GM18870 (cell line): Measurements from ENCODE around the gene NKRF.
A peak's percentile ranks its signal among the peaks of the same experiment; 100 is the strongest.

Experiments used
- ATAC-seq: cut with Tn5 transposase; IDR thresholded peaks from one replicate; pipeline ENCODE4 v1.9.1; 2021; ENCODE audit warnings: moderate library complexity; ENCODE audit not compliant: unreplicated experiment

Gene NKRF

DNA sequence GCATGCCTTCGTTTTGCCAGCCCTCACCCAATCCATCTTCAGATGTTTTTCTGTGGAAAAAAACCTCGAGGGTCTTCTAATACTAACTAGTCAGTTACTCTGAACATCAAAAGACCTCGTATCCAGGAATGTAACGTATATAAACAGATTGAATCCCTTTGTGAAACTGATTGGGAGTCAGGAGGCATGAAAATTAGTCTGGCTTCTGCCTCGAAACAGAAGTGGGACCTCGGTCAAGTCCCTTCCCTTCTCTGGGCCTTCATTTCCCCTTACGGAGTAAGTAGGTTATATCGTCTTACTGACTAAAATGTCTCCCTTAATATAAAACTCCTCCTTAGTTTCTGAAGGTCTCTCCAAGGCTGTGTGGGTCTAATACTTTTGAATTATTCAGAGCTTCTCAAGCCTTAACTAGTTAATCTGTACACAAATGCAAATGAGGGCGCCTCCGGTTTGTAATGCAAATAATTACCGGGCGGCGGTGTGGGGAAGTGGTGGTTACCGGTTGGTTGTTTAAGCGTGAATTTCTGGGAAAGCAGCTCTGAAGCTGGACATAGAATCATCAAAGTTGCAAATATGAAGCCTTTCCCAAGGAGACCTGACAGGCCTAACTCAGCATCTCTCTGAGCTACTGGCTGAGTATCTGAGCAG lies 11.4 kb upstream of the NKRF start:
- ATAC-seq = peak; percentile 70

DNA sequence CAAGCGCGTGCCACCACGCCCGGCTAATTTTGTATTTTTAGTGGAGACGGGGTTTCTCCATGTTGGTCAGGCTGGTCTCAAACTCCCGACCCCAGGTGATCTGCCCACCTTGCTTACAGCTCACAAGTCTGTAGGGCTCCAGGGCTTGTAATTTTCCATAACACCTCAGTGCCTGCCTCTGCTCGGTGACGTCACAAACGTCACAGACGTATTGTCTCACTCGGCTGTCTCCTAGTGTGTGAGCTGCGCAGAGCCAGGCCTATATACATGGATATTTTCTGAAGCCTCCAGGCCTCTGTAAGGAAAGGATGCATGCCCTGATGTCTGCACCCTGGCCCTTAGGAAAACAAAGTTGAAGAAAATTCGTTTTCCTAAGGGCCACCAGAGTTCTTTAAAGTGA lies 8.6 kb upstream of the NKRF start:
- ATAC-seq = no peak

DNA sequence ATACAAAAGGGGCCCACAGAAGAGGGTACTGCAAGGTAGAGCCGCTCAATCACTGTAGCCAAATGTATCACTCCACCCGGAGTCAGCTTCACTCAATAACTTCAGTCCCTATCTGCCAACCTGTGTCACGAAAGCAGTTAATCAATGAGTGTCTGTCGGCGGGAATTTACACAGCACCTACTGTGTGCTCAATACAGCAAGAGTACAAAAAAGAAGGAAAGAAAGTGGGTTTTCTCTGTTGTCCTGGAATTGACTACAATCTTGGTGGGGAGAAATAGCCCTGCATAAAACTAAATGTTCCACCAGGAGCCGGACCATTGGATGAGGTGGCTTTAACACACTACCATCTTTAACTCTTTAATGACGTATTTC lies 780 bp upstream of the NKRF start:
- ATAC-seq = no peak

DNA sequence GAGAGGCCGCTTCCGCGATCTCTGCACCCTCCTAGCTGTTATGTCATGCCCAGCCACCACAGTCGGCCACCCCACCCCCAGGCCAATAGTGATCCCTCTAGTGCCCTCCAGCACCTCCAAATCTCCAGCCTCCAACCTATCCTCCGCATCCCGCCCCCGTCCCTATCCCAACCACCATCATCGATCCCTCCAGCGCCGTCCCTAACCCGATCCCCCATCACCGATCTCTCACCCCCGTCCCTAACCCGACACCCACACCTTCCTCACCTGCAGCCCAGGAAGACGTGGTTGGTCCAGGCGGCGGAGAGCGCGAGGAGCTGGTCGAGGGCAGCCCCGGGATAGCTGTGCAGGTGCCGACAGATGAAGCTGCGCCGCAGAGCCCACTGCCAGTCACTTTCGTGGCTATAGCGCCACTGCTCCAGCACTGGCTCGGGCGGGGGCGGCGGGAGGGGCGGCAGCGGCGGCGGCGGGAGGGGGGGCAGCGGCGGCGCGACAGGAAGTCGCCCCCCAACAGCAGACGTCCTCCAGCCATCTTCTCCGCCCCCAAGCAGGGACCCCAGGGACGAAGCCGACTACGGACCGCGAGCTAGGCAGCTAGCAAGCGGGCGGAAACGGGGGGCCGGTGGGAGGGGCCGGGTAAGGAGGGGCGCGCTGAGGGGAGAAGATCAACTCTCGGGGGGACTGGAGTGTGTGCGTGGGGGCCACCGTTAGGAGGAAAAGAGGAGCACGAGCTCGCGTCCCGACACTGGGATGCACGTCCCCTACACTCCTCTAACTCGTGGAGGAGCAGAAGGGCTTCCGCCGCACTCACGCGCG lies 552 bp downstream of the NKRF start:
- peak; percentile 15 for ATAC-seq

DNA sequence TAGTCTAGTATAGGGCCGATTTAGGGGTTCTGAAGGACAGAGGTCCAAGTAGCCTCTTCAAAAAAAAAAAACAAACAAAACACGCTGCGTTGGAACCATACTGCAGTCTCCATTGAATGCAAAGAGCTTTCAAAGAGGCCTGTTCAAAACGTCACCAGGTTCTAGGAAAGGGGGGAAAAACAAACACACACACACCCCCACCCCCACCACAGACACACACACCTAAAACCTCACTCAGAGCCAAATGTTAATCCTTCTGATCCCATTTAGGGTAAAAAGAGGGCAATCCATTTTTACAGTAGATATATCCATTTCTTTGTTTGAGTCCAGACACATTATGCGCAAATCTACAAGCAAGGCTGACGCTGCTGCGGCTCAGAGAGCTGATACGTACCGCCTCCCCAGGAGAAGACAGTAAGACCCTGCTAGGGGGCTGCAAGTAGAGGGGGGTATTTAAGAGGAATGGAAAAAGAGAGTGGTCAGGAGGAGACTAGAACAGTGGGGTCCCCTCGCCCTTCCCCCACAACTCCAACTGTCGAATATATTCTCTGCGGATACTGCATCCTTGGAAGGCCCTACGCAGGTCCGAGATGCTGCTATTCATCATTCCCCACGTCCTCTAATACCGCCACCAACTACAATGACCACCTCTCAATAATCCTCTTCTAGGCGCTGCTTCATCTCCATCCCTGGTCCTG lies 1.3 kb downstream of the NKRF start:
- ATAC-seq = no peak

DNA sequence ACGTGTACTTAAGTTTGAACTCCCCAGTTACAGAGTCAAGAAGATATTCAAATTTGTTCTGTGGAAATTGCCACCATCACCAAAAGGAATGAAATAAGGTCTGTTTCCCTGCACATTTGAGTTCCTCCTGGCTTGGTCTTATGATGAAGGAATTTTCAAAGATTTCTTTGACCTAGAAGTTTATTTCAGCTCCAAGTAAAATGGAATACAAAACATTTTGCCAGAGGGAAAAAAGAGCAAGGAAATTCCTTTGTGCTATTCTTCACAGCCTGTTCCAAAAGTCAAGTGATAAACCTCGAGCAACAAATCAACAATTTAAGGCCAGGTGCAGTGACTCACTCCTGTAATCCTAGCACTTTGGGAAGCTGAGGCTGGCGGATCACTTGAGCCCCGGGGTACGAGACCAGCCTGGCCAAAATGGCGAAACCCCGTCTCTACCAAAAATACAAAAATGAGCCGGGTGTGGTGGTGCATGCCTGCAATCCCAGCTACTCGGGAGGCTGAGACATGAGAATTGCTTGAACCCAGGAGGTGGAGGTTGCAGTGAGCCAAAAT lies 3.4 kb downstream of the NKRF start:
- no peak for ATAC-seq

DNA sequence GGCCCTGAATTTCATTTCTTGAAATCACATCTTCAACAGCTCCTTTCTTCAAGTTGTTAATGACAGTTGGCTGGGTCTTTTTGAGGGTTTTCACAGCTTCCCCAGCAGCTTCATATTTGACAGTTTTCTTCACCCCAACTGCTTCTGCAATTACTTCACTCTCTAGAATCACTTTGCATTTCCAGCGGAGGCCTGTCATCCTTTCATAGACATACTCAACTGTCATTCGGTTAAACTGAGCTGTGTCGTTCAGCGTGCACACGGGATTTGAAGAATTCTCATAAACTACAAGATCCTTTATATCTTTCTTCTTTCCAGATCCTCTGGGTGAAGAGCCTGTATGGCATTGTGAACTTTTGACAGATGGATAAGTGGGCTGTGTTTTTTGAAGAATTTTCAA lies 16.4 kb downstream of the NKRF start:
- no peak for ATAC-seq

DNA sequence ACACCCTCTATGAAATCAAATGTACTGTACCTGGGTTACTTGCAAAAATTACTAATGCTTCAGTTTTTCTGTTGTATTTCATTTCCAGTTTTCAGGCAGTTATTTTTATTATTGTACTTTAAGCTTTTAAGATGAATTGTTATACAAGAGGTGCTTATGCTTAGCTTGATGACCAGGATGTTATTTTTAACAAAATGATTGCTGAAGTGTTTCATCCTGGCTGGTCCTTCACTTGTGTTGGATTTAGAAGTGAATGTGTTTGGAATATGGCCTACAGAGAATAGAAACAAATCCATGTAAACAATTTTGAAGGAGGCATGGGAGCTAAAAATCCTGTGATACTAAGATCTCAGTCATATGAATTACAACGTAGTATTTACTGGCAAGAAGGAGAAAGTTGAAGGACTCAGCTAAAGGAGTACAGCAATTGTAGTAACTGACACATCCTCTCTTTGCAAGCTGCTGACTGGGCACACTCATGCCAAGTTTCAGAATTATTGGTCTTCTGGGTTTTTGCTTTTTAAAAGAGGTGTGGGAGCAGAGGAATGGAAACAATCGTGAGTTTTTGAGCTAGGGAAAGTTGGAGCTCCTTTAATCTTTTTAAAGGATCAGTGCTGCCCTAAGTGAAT lies 22.7 kb downstream of the NKRF start:
- ATAC-seq = no peak

DNA sequence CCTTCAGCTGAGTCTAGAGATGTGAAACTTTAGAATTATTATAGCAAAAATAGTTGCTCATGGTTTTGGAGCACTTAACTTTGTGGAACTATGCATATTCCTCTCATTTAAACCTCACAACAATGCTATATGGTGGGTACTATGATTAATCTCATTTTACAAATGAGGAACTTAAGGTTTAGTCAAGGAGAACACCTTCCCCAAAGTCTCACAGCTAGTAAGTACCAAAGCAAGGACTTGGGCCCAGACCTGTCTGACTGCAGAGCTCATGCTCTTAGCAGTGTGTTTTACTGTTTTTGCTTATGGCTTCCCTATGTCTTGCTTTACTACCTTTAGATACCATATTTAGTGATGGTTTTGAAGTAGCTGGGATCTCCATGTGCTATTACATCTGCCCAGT lies 26.8 kb downstream of the NKRF start:
- ATAC-seq = no peak

DNA sequence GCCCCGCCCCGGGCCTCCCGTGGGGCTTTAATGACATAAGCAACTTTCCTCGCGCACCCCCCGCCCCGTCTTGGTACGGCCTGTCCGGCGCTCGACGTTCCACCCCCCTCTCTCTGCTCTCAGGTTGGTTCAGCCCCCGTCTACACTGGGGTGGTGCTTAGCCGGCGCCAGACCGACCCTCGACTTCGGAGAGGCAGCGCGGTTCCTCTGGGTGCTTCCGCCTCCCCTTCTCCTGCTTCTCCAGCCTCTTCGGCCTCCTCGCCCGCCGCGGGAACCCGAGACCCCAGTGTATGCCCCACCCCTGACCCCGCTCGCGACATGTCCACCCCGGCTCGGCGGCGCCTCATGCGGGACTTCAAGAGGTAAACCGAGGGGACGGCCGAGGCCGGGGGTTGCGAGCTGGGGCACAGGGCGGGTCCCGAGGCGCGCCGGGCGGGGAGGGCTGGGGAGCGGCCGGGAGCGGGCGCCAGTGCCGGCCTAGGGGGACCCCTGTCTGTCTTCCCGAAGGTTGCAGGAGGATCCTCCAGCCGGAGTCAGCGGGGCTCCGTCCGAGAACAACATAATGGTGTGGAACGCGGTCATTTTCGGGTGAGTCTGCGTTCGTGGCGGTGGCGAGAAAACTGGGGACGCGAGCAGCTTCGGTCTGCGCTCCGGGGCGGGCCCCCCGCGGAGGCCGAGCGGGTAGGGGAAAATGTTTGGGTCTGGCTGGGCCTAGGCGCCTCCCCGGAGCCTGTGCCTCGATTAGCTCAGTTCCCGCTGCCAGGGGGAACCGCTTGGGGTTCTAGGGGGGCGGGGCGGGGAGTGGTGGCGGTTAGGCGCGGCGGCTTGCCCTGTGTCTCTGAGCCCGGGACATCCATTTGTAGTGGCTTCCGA lies 31.6 kb downstream of the NKRF start, which contains the start of gene UBE2A:
Gene UBE2A, plus strand, starts transcription at position 170 of the 873 bp plus-strand sequence. Its CDS starts 149 bp downstream, at position 319.
- ATAC-seq = peak; percentile 46

DNA sequence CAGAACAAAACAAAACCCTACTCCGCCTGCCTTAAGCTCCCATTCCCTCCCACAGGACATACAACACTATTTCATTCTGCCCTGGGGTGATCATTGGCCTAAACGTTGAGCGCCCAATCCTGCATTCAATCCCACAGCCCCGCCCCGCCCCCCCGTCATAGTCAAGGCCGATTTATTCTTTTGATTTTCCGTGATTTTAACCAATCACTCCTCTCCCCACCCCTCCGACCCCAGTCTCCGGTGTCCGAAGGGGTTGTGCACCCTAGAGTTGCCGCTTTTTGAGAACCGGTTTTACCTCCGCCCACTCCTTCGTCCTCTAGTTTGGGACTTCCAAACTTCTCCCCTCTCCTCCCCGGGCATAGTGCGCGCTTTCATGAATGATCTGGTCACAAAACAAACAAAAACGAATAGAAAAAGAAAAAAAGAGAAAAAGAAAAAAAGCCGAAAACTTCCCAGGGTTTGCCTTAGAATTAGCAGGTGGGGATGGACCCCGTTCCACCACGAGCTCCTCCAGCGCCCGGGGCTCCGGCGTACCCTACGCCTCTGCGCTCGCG lies 32.3 kb downstream of the NKRF start:
- ATAC-seq = no peak

DNA sequence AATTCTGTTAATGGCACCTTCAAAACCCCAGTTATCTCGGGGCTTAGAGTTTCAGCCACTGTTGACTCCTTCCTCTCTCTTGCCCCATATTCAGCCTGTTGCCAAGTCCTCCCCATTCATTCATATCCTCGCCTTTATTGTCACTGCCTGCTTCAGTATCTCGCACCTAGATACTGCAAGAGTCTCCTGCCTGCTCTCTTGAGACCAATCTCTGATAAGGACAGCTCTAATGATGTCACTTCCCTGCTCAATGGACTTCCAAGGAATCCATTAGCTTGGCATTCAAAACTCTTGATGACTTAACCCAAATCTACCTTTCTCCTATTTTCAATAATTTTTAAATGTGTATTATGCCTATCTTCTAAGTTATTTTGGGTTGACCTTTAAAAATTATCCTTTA lies 33.0 kb downstream of the NKRF start:
- no peak for ATAC-seq

DNA sequence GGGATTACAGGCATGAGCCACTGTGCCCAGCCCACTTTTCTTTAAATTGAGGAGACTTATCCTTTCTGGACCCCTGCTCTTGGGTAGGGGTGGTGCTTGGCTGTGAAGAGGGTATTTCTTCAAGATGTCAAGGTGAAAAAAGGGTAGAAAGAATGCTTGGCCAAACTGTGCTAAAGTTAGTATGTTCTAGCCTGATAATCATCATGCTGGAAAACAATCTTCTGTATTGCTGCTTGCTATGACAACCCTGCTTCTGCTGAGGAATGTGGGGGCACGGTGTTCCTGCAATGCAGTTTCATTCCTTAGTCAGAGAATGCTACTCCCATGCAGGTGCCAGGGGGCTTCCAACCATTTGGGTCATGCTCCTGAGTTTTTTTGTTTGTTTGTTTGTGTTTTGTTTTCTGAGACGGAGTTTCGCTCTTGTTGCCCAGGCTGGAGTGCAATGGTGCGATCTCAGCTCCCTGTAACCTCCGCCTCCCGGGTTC lies 35.8 kb downstream of the NKRF start:
- no peak for ATAC-seq

DNA sequence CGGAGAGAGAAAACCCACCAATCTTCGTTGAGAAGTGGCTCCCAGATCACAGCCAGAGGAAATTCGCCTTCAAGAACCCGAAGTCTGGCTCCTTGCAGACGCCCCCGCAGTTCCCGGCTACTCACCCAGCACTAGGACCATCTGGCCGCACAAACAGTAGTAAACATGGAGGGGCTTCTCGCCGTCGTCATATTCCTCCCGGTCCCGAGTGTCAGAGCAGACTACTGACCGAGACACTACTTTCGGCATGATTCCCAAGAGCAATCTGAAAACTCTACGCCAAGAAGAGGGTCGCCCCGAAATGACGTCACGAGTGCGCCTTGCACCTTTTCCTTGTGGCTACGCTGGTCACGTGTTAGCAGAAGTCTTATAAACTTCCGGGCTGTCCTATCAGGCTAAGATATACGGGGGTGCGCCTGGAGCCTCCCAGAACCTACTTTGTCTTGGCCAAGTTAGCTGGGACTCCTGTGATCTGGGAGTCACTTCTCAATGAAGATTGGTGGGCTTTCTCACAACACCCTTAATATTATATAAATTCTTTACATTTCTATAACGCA lies 41.0 kb downstream of the NKRF start, which contains the start of gene STEEP1:
Gene STEEP1, minus strand, starts transcription at position 303 of the 557 bp plus-strand sequence. Its CDS starts 54 bp downstream, at position 249.
- ATAC-seq = peak; percentile 87

DNA sequence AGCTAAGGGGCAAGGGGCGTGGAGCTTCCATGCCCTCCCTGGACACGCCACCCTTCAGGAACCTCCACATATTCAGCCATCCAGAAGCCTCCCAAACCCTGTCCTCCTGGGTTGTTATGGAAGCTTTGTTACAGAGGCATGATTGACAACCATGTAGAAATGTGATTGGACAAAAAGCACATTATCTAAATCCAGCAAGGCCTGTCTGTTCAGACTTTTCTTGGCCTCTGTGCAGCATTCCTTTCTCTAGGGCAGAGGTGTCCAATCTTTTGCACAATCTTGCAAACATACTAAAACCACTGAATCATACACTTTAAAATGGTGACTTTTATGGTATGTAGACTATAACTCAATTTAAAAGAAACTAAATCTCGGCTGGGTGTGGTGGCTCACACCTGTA lies 53.7 kb downstream of the NKRF start:
- no peak for ATAC-seq

DNA sequence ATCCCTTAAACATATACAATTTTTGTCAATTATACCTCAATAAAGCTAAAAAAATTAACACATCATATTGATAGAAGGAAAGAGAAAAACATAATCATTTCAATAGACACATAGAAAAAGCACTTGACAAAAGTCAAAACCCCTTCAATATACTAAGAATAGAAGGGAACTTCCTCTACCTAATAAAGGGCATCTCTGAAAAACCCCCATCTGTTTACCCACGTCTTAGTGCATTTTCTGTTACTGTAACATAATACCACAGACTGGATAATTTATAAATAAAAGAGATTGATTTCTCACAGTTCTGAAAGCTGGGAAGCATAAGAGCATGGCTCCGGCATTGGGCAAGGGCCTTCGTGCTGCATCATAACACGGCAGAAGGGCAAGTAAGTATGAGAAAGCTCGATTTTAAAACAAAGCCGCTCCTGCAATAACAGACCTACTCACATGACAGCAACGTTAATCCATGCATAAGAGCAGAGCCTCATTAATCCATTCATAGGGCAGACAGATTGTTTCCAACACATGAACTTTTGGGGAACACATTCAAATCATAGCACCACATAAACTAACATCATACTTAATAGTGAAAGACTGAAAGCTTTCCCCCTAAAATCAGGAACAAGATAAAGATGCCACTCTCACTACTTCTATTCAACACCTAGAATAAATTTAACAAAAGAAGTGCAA lies 56.8 kb downstream of the NKRF start:
- no peak for ATAC-seq

DNA sequence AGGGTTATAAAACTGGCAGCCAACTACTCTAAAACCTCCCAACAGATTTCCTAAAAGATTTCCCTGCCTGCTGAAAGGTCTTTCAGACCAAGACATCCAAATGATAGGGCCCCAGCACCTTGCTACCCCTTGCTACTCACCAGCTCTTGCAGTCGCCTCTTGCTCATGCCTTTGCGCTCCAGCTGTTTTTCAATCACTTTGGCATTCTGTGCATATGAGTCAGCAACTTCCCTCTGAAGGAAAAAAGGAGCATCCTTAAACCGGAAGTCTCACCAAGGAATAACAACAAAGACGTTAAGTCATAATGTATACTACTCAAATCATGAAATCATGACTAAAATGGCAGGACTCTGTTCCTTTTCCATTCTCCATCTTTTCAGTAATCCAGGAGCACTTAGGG lies 65.0 kb downstream of the NKRF start:
- no peak for ATAC-seq

DNA sequence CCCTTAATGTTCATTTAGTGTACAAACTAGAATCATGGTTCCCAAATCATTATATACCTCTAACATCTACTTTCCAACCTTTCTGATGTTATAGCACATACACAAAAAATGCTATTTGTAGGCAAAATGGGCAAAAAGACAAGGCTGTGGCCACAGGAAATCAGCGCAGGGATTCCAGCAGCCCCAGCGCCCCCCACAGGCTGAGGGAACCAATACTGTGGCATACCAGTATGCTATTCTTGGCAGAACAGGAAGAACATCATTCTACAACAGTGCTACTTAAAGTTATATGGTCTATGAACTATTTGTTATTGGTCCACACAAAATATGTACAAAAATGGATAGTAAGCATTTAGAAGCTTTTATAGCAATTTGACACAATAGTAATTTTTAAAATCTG lies 66.4 kb downstream of the NKRF start:
- ATAC-seq = no peak
